Measurements from ENCODE around the gene ACSL3.

Gene ACSL3

GRCh38 chr2:222827417-222827816 lies 33.4 kb upstream of the ACSL3 start:
- no peaks in the 10 kb centered on the region for H3K9me3 ChIP-seq (ENCODE audit: insufficient read depth, low read length)
- no peak for TF ChIP-seq YY1 (IDR thresholded peaks at IDR 0.05; ENCODE audit: insufficient read depth, insufficient read length)
- no peak for TF ChIP-seq ZNF274 (IDR thresholded peaks at IDR 0.05; ENCODE audit: low read depth, low read length)
- TF ChIP-seq SUZ12 (IDR thresholded peaks at IDR 0.05; ENCODE audit: extremely low read depth, insufficient read depth, insufficient read length) = no peak

DNA sequence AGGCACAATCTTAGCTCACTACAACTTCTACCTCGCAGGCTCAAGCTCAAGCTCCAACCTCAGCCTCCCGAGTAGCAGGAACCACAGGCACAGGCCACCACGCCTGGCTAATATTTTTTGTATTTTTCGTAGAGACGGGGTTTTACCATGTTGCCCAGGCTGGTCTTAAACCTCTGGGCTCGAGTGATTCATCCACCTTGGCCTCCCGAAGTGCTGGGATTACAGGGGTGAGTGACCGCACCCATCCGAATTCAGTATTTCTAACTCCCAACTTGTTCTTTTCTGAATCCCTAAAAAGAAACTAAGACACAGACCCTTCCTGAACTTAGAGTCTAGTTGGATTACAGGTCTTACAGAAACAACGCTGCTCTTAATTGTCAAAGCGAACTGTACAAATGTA lies 32.3 kb upstream of the ACSL3 start:
- Histone ChIP-seq H3K27me3 (ENCODE audit: insufficient read depth, insufficient read length) (no peaks in the 10 kb centered on the region), H3K4me3 (ENCODE audit: insufficient read length, low read depth) (no peak overlapping the region), H3K36me3 (ENCODE audit: insufficient read depth, insufficient read length, low read length) (no peaks in the 10 kb centered on the region), H3K9me3 (ENCODE audit: insufficient read depth, low read length) (no peaks in the 10 kb centered on the region), H3K4me1 (ENCODE audit: insufficient read depth, insufficient read length) (no peaks in the 10 kb centered on the region), H3K9ac (ENCODE audit: insufficient read length, low read depth) (no peak overlapping the region)
- no peak for DNase-seq (ENCODE audit: low read depth, low spot score)
- TF ChIP-seq SUZ12 (IDR thresholded peaks at IDR 0.05; ENCODE audit: extremely low read depth, insufficient read depth, insufficient read length) (no peak), YY1 (IDR thresholded peaks at IDR 0.05; ENCODE audit: insufficient read depth, insufficient read length) (no peak), ZNF274 (IDR thresholded peaks at IDR 0.05; ENCODE audit: low read depth, low read length) (no peak)

More at GRCh38 chr2:222827417-222827816, 33.4 kb upstream of the ACSL3 start:
- Histone ChIP-seq H3K4me1 (ENCODE audit: insufficient read depth, insufficient read length) (no peaks in the 10 kb centered on the region), H3K4me3 (ENCODE audit: insufficient read length, low read depth) (no peak overlapping the region), H3K27me3 (ENCODE audit: insufficient read depth, insufficient read length) (no peaks in the 10 kb centered on the region), H3K36me3 (ENCODE audit: insufficient read depth, insufficient read length, low read length) (no peaks in the 10 kb centered on the region), H3K9ac (ENCODE audit: insufficient read length, low read depth) (no peak overlapping the region)
- DNase-seq (ENCODE audit: low read depth, low spot score) = no peak

DNA sequence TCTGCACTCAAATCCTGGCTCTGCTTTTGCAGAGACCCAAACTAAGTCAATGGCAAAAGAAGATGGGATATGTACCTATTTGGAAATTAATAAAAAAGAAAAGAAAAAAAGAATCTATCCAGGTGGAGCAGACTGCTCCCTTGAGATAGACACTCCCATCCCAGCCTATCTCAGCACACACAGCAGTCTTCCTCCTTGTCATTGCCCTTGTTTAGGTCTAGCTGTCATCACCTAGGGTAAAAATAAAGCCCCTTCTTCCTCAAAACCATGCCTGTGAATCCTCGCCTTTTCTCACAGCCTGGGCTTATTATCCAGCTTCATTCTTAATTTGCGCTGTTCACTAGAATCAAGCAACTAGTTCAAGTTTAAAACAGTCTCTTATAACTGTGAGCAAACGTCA lies 30.7 kb upstream of the ACSL3 start:
- Histone ChIP-seq H3K4me3 (ENCODE audit: insufficient read length, low read depth) (no peak overlapping the region), H3K36me3 (ENCODE audit: insufficient read depth, insufficient read length, low read length) (no peaks in the 10 kb centered on the region), H3K4me1 (ENCODE audit: insufficient read depth, insufficient read length) (no peaks in the 10 kb centered on the region), H3K9ac (ENCODE audit: insufficient read length, low read depth) (no peak overlapping the region), H3K9me3 (ENCODE audit: insufficient read depth, low read length) (no peaks in the 10 kb centered on the region), H3K27me3 (ENCODE audit: insufficient read depth, insufficient read length) (no peaks in the 10 kb centered on the region)
- TF ChIP-seq ZNF274 (IDR thresholded peaks at IDR 0.05; ENCODE audit: low read depth, low read length) = no peak
- no peak for TF ChIP-seq YY1 (IDR thresholded peaks at IDR 0.05; ENCODE audit: insufficient read depth, insufficient read length)
- TF ChIP-seq SUZ12 (IDR thresholded peaks at IDR 0.05; ENCODE audit: extremely low read depth, insufficient read depth, insufficient read length) = no peak
- no peak for DNase-seq (ENCODE audit: low read depth, low spot score)

- H3K4me3 ChIP-seq (ENCODE audit: insufficient read length, low read depth) = no peak overlapping the region
- H3K27me3 ChIP-seq (ENCODE audit: insufficient read depth, insufficient read length) = no peaks in the 10 kb centered on the region
- TF ChIP-seq YY1 (IDR thresholded peaks at IDR 0.05; ENCODE audit: insufficient read depth, insufficient read length) (no peak), ZNF274 (IDR thresholded peaks at IDR 0.05; ENCODE audit: low read depth, low read length) (no peak), SUZ12 (IDR thresholded peaks at IDR 0.05; ENCODE audit: extremely low read depth, insufficient read depth, insufficient read length) (no peak)
- no peak overlapping the region for H3K9ac ChIP-seq (ENCODE audit: insufficient read length, low read depth)
- DNase-seq (ENCODE audit: low read depth, low spot score) = no peak
- H3K9me3 ChIP-seq (ENCODE audit: insufficient read depth, low read length) = no peaks in the 10 kb centered on the region
- no peaks in the 10 kb centered on the region for H3K36me3 ChIP-seq (ENCODE audit: insufficient read depth, insufficient read length, low read length)
- H3K4me1 ChIP-seq (ENCODE audit: insufficient read depth, insufficient read length) = no peaks in the 10 kb centered on the region
These were observed 27.4 kb upstream of the ACSL3 start for GRCh38 chr2:222833410-222833809.

DNA sequence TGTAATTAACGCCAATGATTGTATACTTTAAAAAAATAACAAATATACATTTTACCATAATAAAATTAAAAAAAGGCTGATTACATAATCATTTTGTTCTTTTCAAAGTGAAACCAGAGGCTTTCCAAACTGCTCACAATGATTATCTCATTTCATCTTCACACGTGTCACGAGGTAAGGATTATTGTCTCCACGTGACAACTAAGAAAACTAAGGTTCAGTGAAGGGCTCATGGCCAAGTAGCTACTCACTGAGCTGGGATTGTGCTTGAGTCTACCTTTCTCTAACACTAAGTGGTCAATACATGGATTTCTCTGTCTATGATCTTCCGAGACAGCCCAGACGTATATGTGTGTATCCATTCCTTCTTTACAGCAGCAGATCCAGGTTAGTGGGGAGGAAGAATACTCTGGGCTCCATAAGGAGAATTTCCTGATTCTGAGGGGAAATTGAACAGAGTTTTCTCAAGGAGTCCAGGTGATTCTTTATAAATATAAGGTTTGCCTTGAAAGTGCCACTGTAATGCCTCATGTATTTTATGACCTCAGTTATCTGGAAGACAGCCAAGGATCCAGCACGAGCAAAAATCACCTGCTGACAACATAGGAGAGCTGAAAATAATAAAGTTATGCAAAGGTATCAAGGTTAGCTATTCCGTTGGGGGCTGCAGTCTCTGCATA lies 25.6 kb upstream of the ACSL3 start:
- Histone ChIP-seq H3K36me3 (ENCODE audit: insufficient read depth, insufficient read length, low read length) (no peaks in the 10 kb centered on the region), H3K9ac (ENCODE audit: insufficient read length, low read depth) (no peak overlapping the region), H3K4me3 (ENCODE audit: insufficient read length, low read depth) (no peak overlapping the region), H3K4me1 (ENCODE audit: insufficient read depth, insufficient read length) (no peaks in the 10 kb centered on the region), H3K9me3 (ENCODE audit: insufficient read depth, low read length) (no peaks in the 10 kb centered on the region), H3K27me3 (ENCODE audit: insufficient read depth, insufficient read length) (no peaks in the 10 kb centered on the region)
- TF ChIP-seq SUZ12 (IDR thresholded peaks at IDR 0.05; ENCODE audit: extremely low read depth, insufficient read depth, insufficient read length) (no peak), YY1 (IDR thresholded peaks at IDR 0.05; ENCODE audit: insufficient read depth, insufficient read length) (no peak), ZNF274 (IDR thresholded peaks at IDR 0.05; ENCODE audit: low read depth, low read length) (no peak)
- DNase-seq (ENCODE audit: low read depth, low spot score) = no peak

- no peaks in the 10 kb centered on the region for H3K36me3 ChIP-seq (ENCODE audit: insufficient read depth, insufficient read length, low read length)
- H3K9me3 ChIP-seq (ENCODE audit: insufficient read depth, low read length) = no peaks in the 10 kb centered on the region
- H3K4me3 ChIP-seq (ENCODE audit: insufficient read length, low read depth) = no peak overlapping the region
- no peak for DNase-seq (ENCODE audit: low read depth, low spot score)
- H3K4me1 ChIP-seq (ENCODE audit: insufficient read depth, insufficient read length) = no peaks in the 10 kb centered on the region
- H3K27me3 ChIP-seq (ENCODE audit: insufficient read depth, insufficient read length) = no peaks in the 10 kb centered on the region
- TF ChIP-seq YY1 (IDR thresholded peaks at IDR 0.05; ENCODE audit: insufficient read depth, insufficient read length) (no peak), SUZ12 (IDR thresholded peaks at IDR 0.05; ENCODE audit: extremely low read depth, insufficient read depth, insufficient read length) (no peak), ZNF274 (IDR thresholded peaks at IDR 0.05; ENCODE audit: low read depth, low read length) (no peak)
- no peak overlapping the region for H3K9ac ChIP-seq (ENCODE audit: insufficient read length, low read depth)
These were observed 25.0 kb upstream of the ACSL3 start for GRCh38 chr2:222835823-222836151.

DNA sequence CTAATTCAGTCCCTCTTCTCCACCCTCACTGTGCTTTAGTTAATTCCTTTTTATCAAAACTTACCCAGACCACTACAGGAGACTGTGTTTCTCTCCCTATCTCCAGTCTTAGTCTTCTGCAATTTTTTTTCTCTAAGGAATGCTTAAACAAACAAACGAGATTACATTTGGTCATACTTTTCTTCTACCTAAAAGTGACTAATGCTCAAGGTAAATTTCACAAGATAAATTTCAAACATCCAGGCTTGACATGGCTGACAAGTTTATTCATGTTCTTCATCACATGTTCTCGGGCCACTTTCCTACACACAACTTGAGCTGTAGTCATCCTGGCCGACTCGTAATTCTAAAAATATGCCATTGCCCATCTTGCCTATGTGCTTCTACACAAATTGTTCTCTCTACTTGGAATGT lies 23.2 kb upstream of the ACSL3 start:
- TF ChIP-seq SUZ12 (IDR thresholded peaks at IDR 0.05; ENCODE audit: extremely low read depth, insufficient read depth, insufficient read length) = no peak
- Histone ChIP-seq H3K4me3 (ENCODE audit: insufficient read length, low read depth) (no peak overlapping the region), H3K36me3 (ENCODE audit: insufficient read depth, insufficient read length, low read length) (no peaks in the 10 kb centered on the region), H3K27me3 (ENCODE audit: insufficient read depth, insufficient read length) (no peaks in the 10 kb centered on the region), H3K4me1 (ENCODE audit: insufficient read depth, insufficient read length) (no peaks in the 10 kb centered on the region), H3K9me3 (ENCODE audit: insufficient read depth, low read length) (no peaks in the 10 kb centered on the region), H3K9ac (ENCODE audit: insufficient read length, low read depth) (no peak overlapping the region)
- no peak for DNase-seq (ENCODE audit: low read depth, low spot score)

Measured in NT2/D1 (cell line).